A204.1 (cell line): ENCODE data around the gene ZSCAN12.
"Not testable (repeated sequence)": the region's sequence is repeated elsewhere in the genome, so short reads cannot be mapped to it uniquely, and the experiment has no call there.

Experiments
- FAIRE-seq: peaks from 2 replicates; lab custom pipeline; 2012; peaks lifted over from hg19 to GRCh38; lab: Jason Lieb, UNC

Gene ZSCAN12

GRCh38 chr6:28393912-28394662 lies 5.5 kb downstream of the ZSCAN12 start:
- FAIRE-seq = no peak

- FAIRE-seq = no peak
These were observed 8.9 kb downstream of the ZSCAN12 start for GRCh38 chr6:28390688-28391087.

GRCh38 chr6:28384143-28384533 lies 15.4 kb downstream of the ZSCAN12 start:
- no peak for FAIRE-seq

- FAIRE-seq = peak; percentile 25
These were observed 16.1 kb downstream of the ZSCAN12 start for GRCh38 chr6:28383235-28384142.

GRCh38 chr6:28380381-28380780 lies 19.2 kb downstream of the ZSCAN12 start:
- FAIRE-seq = no peak

GRCh38 chr6:28378644-28379043 lies 20.9 kb downstream of the ZSCAN12 start:
- FAIRE-seq = no peak

- FAIRE-seq = no peak
These were observed 21.7 kb downstream of the ZSCAN12 start for GRCh38 chr6:28377879-28378278.

- FAIRE-seq = no peak
These were observed 25.6 kb downstream of the ZSCAN12 start for GRCh38 chr6:28373925-28374324.

- no peak for FAIRE-seq
These were observed 27.7 kb downstream of the ZSCAN12 start for GRCh38 chr6:28371706-28372451.

GRCh38 chr6:28371280-28371679 lies 28.3 kb downstream of the ZSCAN12 start:
- no peak for FAIRE-seq

- FAIRE-seq = no peak
These were observed 29.1 kb downstream of the ZSCAN12 start for GRCh38 chr6:28370440-28370839.

- FAIRE-seq = no peak
These were observed 30.1 kb downstream of the ZSCAN12 start for GRCh38 chr6:28369463-28369862.

- no peak for FAIRE-seq
These were observed 31.0 kb downstream of the ZSCAN12 start for GRCh38 chr6:28368522-28368921.

- FAIRE-seq = not testable (repeated sequence)
These were observed 34.0 kb downstream of the ZSCAN12 start for GRCh38 chr6:28365590-28365989.

- no peak for FAIRE-seq
These were observed 38.6 kb downstream of the ZSCAN12 start for GRCh38 chr6:28360961-28361360.

GRCh38 chr6:28359562-28359961 lies 40.0 kb downstream of the ZSCAN12 start:
- FAIRE-seq = not testable (repeated sequence)

- no peak for FAIRE-seq
These were observed 42.5 kb downstream of the ZSCAN12 start for GRCh38 chr6:28357036-28357435.

- FAIRE-seq = no peak
These were observed 42.9 kb downstream of the ZSCAN12 start for GRCh38 chr6:28356666-28357020.

- FAIRE-seq = peak; percentile 73
These were observed 43.5 kb downstream of the ZSCAN12 start for GRCh38 chr6:28355743-28356665.

GRCh38 chr6:28354688-28355554 lies 44.6 kb downstream of the ZSCAN12 start:
- no peak for FAIRE-seq
